DMS53 treated with DMSO at 0.1 percent for 48 hours (cell line): ENCODE data around the gene KCNQ1.

Source experiments
- DNase-seq: peaks from one replicate; lab custom pipeline; 2025; ENCODE audit not compliant: unreplicated experiment; lab: John Stamatoyannopoulos, UW

The KCNQ1 gene

GRCh38 chr11:2575591-2576051, 130.8 kb downstream of the KCNQ1 start:
- no peak for DNase-seq

- DNase-seq = no peak
These were observed 131.3 kb downstream of the KCNQ1 start for GRCh38 chr11:2576111-2576510.

- DNase-seq = no peak
These were observed 131.7 kb downstream of the KCNQ1 start for GRCh38 chr11:2576549-2576948.

GRCh38 chr11:2577031-2577990, 132.5 kb downstream of the KCNQ1 start:
- no peak for DNase-seq

- no peak for DNase-seq
These were observed 133.5 kb downstream of the KCNQ1 start for GRCh38 chr11:2577991-2578928.

GRCh38 chr11:2578929-2579270, 134.1 kb downstream of the KCNQ1 start:
- no peak for DNase-seq

- DNase-seq = no peak
These were observed 134.7 kb downstream of the KCNQ1 start for GRCh38 chr11:2579315-2580060.

- no peak for DNase-seq
These were observed 135.2 kb downstream of the KCNQ1 start for GRCh38 chr11:2580061-2580421.

GRCh38 chr11:2580571-2581001, 135.8 kb downstream of the KCNQ1 start:
- no peak for DNase-seq

- DNase-seq = no peak
These were observed 136.5 kb downstream of the KCNQ1 start for GRCh38 chr11:2581151-2581930.

- no peak for DNase-seq
These were observed 137.1 kb downstream of the KCNQ1 start for GRCh38 chr11:2581931-2582350.

GRCh38 chr11:2582351-2582945, 137.6 kb downstream of the KCNQ1 start:
- DNase-seq = no peak

GRCh38 chr11:2582946-2583604, 138.3 kb downstream of the KCNQ1 start:
- no peak for DNase-seq

GRCh38 chr11:2583605-2583958, 138.8 kb downstream of the KCNQ1 start:
- DNase-seq = no peak

- no peak for DNase-seq
These were observed 139.6 kb downstream of the KCNQ1 start for GRCh38 chr11:2584434-2584811.

- no peak for DNase-seq
These were observed 140.2 kb downstream of the KCNQ1 start for GRCh38 chr11:2584812-2585565.

GRCh38 chr11:2585566-2586086, 140.8 kb downstream of the KCNQ1 start:
- DNase-seq = no peak

- no peak for DNase-seq
These were observed 141.4 kb downstream of the KCNQ1 start for GRCh38 chr11:2586087-2586792.
